ENCODE measurements around the gene GABARAP. TPM values are rescaled to one million over a fixed set of nuclear protein-coding genes. Genes with fewer than 3 reads are reported as not detected.

The GABARAP gene
- total and polyA plus RNA-seq, 2 of the 13 experiments (the other 11 are each of a cell fraction or from before 2014, with no cell fraction given) = 161 to 310 TPM

DNA sequence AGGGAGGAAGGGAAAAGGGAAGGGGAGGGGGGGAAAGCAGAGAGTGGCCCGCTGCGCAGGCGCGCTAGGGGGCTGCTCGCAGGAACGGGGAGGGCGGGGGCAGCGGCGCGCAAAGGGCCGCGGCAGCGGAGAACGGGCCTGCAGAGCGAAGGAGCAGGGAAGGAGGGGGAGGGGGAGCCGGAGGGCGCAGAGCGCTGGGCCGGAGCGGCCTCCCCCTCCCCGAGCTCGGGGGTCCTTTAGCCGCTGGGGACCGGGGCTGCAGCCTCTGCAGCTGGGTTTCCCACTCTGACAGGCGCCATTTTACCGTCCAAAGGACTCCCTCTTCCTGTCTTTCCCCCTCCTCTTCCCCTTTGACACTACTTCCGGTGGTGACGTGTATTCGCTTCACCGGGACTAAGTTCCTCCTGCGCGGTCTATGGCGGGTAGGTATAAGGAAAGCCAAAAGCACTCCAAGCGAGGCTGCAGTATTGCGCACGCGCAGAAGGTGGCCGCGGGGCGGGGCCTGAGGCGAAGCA is 9.5 kb upstream of the GABARAP start, which contains the start of gene CTDNEP1 (continued):
- TF ChIP-seq, protein P1, sequence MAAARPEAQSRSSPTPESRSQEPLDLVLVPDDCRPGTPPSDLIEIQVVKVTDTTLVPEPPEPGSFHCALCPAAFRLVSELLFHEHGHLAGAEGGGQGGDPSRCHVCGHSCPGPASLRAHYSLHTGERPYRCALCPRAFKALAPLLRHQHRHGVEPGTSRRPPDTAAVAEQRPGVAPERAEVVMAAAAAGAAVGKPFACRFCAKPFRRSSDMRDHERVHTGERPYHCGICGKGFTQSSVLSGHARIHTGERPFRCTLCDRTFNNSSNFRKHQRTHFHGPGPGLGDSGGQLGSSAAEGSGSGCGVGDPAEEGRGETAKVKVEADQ (CRISPR knock-in tag; IDR thresholded peaks at IDR 0.05; ENCODE audit: borderline replicate concordance) = no peak
- TF ChIP-seq ZSCAN21 (CRISPR knock-in tag; IDR thresholded peaks at IDR 0.05; ENCODE audit: borderline replicate concordance) (no peak; the same call in 1 of the 2 replicates), KLF6 (CRISPR knock-in tag; IDR thresholded peaks at IDR 0.05) (peak; percentile 21; the same call in 1 of the 2 replicates), ZNF205 (CRISPR knock-in tag; IDR thresholded peaks at IDR 0.05) (no peak), RBFOX2 (IDR thresholded peaks at IDR 0.05; ENCODE audit: low read depth, low read length) (peak; percentile 76), MEF2D (CRISPR knock-in tag; IDR thresholded peaks at IDR 0.05) (no peak), YEATS4 (CRISPR knock-in tag; IDR thresholded peaks at IDR 0.05; ENCODE audit: borderline replicate concordance) (no peak), ZNF235 (CRISPR knock-in tag; IDR thresholded peaks at IDR 0.05; ENCODE audit: borderline replicate concordance) (no peak), KDM4B (CRISPR knock-in tag; IDR thresholded peaks at IDR 0.05) (no peak), ZBTB3 (CRISPR knock-in tag; IDR thresholded peaks at IDR 0.05; ENCODE audit: borderline replicate concordance, low read depth) (peak; percentile 33; the same call in 1 of the 2 replicates), ZSCAN12 (CRISPR knock-in tag; IDR thresholded peaks at IDR 0.05) (no peak), ATM (IDR thresholded peaks at IDR 0.05; ENCODE audit: borderline replicate concordance) (no peak), ZNF101 (CRISPR knock-in tag; IDR thresholded peaks at IDR 0.05; ENCODE audit: borderline replicate concordance, low read depth) (no peak)
- TF ChIP-seq, protein P2, sequence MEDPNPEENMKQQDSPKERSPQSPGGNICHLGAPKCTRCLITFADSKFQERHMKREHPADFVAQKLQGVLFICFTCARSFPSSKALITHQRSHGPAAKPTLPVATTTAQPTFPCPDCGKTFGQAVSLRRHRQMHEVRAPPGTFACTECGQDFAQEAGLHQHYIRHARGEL (CRISPR knock-in tag; IDR thresholded peaks at IDR 0.05) = no peak
- TF ChIP-seq, protein P3, sequence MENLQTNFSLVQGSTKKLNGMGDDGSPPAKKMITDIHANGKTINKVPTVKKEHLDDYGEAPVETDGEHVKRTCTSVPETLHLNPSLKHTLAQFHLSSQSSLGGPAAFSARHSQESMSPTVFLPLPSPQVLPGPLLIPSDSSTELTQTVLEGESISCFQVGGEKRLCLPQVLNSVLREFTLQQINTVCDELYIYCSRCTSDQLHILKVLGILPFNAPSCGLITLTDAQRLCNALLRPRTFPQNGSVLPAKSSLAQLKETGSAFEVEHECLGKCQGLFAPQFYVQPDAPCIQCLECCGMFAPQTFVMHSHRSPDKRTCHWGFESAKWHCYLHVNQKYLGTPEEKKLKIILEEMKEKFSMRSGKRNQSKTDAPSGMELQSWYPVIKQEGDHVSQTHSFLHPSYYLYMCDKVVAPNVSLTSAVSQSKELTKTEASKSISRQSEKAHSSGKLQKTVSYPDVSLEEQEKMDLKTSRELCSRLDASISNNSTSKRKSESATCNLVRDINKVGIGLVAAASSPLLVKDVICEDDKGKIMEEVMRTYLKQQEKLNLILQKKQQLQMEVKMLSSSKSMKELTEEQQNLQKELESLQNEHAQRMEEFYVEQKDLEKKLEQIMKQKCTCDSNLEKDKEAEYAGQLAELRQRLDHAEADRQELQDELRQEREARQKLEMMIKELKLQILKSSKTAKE (CRISPR knock-in tag; IDR thresholded peaks at IDR 0.05; ENCODE audit: borderline replicate concordance) = no peak
- TF ChIP-seq, protein P4, sequence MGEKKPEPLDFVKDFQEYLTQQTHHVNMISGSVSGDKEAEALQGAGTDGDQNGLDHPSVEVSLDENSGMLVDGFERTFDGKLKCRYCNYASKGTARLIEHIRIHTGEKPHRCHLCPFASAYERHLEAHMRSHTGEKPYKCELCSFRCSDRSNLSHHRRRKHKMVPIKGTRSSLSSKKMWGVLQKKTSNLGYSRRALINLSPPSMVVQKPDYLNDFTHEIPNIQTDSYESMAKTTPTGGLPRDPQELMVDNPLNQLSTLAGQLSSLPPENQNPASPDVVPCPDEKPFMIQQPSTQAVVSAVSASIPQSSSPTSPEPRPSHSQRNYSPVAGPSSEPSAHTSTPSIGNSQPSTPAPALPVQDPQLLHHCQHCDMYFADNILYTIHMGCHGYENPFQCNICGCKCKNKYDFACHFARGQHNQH (CRISPR knock-in tag; IDR thresholded peaks at IDR 0.05) = no peak
- TF ChIP-seq, protein P5, sequence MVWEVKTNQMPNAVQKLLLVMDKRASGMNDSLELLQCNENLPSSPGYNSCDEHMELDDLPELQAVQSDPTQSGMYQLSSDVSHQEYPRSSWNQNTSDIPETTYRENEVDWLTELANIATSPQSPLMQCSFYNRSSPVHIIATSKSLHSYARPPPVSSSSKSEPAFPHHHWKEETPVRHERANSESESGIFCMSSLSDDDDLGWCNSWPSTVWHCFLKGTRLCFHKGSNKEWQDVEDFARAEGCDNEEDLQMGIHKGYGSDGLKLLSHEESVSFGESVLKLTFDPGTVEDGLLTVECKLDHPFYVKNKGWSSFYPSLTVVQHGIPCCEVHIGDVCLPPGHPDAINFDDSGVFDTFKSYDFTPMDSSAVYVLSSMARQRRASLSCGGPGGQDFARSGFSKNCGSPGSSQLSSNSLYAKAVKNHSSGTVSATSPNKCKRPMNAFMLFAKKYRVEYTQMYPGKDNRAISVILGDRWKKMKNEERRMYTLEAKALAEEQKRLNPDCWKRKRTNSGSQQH (CRISPR knock-in tag; IDR thresholded peaks at IDR 0.05; ENCODE audit: low read depth) = 0 out of 2 replicates have a peak, but pooled peaks have one; percentile 43
- TF ChIP-seq, protein P6, sequence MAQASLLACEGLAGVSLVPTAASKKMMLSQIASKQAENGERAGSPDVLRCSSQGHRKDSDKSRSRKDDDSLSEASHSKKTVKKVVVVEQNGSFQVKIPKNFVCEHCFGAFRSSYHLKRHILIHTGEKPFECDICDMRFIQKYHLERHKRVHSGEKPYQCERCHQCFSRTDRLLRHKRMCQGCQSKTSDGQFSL (CRISPR knock-in tag; IDR thresholded peaks at IDR 0.05) = no peak
- TF ChIP-seq, protein P7, sequence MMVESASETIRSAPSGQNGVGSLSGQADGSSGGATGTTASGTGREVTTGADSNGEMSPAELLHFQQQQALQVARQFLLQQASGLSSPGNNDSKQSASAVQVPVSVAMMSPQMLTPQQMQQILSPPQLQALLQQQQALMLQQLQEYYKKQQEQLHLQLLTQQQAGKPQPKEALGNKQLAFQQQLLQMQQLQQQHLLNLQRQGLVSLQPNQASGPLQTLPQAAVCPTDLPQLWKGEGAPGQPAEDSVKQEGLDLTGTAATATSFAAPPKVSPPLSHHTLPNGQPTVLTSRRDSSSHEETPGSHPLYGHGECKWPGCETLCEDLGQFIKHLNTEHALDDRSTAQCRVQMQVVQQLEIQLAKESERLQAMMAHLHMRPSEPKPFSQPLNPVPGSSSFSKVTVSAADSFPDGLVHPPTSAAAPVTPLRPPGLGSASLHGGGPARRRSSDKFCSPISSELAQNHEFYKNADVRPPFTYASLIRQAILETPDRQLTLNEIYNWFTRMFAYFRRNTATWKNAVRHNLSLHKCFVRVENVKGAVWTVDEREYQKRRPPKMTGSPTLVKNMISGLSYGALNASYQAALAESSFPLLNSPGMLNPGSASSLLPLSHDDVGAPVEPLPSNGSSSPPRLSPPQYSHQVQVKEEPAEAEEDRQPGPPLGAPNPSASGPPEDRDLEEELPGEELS (CRISPR knock-in tag; IDR thresholded peaks at IDR 0.05) = no peak
- TF ChIP-seq, protein P8, sequence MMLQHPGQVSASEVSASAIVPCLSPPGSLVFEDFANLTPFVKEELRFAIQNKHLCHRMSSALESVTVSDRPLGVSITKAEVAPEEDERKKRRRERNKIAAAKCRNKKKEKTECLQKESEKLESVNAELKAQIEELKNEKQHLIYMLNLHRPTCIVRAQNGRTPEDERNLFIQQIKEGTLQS (CRISPR knock-in tag; IDR thresholded peaks at IDR 0.05) = 0 out of 2 replicates have a peak, but pooled peaks have one; percentile 6
